ENCODE results near the gene VSX1.

The VSX1 gene

GRCh38 chr20:25081730-25082497, at the start of gene VSX1:
Gene VSX1, minus strand, starts transcription at chr20:25082141. Its CDS starts 45 bp downstream, at chr20:25082096.
- no peak for DNase-seq (ENCODE audit: low spot score)

- no peak for DNase-seq (ENCODE audit: low spot score)
These were observed 48.0 kb upstream of the VSX1 start for GRCh38 chr20:25129908-25130307.

GRCh38 chr20:25129428-25129827, 47.5 kb upstream of the VSX1 start:
- no peak for DNase-seq (ENCODE audit: low spot score)

- no peak for DNase-seq (ENCODE audit: low spot score)
These were observed 46.7 kb upstream of the VSX1 start for GRCh38 chr20:25128649-25129048.

- DNase-seq (ENCODE audit: low spot score) = no peak
These were observed 46.0 kb upstream of the VSX1 start for GRCh38 chr20:25127761-25128537.

GRCh38 chr20:25126204-25127029, 44.5 kb upstream of the VSX1 start:
- no peak for DNase-seq (ENCODE audit: low spot score)

GRCh38 chr20:25125636-25126035, 43.7 kb upstream of the VSX1 start:
- no peak for DNase-seq (ENCODE audit: low spot score)

GRCh38 chr20:25120920-25121319, 39.0 kb upstream of the VSX1 start:
- no peak for DNase-seq (ENCODE audit: low spot score)

- DNase-seq (ENCODE audit: low spot score) = no peak
These were observed 38.5 kb upstream of the VSX1 start for GRCh38 chr20:25120457-25120856.

GRCh38 chr20:25118529-25118928, 36.6 kb upstream of the VSX1 start:
- DNase-seq (ENCODE audit: low spot score) = no peak

- no peak for DNase-seq (ENCODE audit: low spot score)
These were observed 36.0 kb upstream of the VSX1 start for GRCh38 chr20:25117990-25118389.

- DNase-seq (ENCODE audit: low spot score) = no peak
These were observed 35.0 kb upstream of the VSX1 start for GRCh38 chr20:25116739-25117458.

- no peak for DNase-seq (ENCODE audit: low spot score)
These were observed 21.6 kb upstream of the VSX1 start for GRCh38 chr20:25103526-25103925.

- DNase-seq (ENCODE audit: low spot score) = no peak
These were observed 19.0 kb upstream of the VSX1 start for GRCh38 chr20:25100914-25101313.

- no peak for DNase-seq (ENCODE audit: low spot score)
These were observed 17.7 kb upstream of the VSX1 start for GRCh38 chr20:25099601-25100140.

- DNase-seq (ENCODE audit: low spot score) = no peak
These were observed 15.6 kb upstream of the VSX1 start for GRCh38 chr20:25097498-25097897.

GRCh38 chr20:25090492-25091429, 8.8 kb upstream of the VSX1 start:
- DNase-seq (ENCODE audit: low spot score) = no peak

GRCh38 chr20:25089662-25090061, 7.7 kb upstream of the VSX1 start:
- DNase-seq (ENCODE audit: low spot score) = no peak

GRCh38 chr20:25089096-25089495, 7.2 kb upstream of the VSX1 start:
- DNase-seq (ENCODE audit: low spot score) = no peak

- no peak for DNase-seq (ENCODE audit: low spot score)
These were observed 6.3 kb upstream of the VSX1 start for GRCh38 chr20:25088267-25088666.

Data from LoVo (cell line).